GM12891 (cell line): ENCODE results near the gene PAX7.

Experiments used
- POLR2A ChIP-seq: IDR thresholded peaks from 2 replicates; pipeline ENCODE4 v1.6.1; 2011; ENCODE audit warnings: low read depth, low read length, control low read depth
- POLR2AphosphoS5 ChIP-seq: IDR thresholded peaks from 2 replicates; pipeline ENCODE4 v1.6.1; 2011; ENCODE audit warnings: low read depth, low read length, control low read depth
- TAF1 ChIP-seq: IDR thresholded peaks from 2 replicates; pipeline ENCODE4 v1.6.1; 2011; ENCODE audit warnings: low read depth, low read length, control low read depth

GRCh38 chr1:18697541-18697940 lies 66.9 kb downstream of the PAX7 start:
- no peak for TF ChIP-seq POLR2A
- TF ChIP-seq POLR2AphosphoS5, result no peak
- TF ChIP-seq TAF1, result no peak
